Fibroblast of pulmonary artery (primary cell): ENCODE results near the gene CAMK2B.

Experiments used
- DNase-seq: peaks from one replicate; pipeline ENCODE4 v3.0.0-alpha.2; 2010; ENCODE audit warnings: low read depth
- H3K4me3 ChIP-seq: replicated peaks from 2 replicates; pipeline ENCODE4 v1.5.1; 2011; ENCODE audit warnings: low read depth, mild to moderate bottlenecking, control low read depth, low read length, moderate library complexity
- CTCF ChIP-seq: IDR thresholded peaks from 2 replicates; pipeline ENCODE4 v1.5.1; 2011; ENCODE audit warnings: mild to moderate bottlenecking, control low read depth, low read length, inconsistent platforms; ENCODE audit errors: missing control alignments

The CAMK2B gene

DNA sequence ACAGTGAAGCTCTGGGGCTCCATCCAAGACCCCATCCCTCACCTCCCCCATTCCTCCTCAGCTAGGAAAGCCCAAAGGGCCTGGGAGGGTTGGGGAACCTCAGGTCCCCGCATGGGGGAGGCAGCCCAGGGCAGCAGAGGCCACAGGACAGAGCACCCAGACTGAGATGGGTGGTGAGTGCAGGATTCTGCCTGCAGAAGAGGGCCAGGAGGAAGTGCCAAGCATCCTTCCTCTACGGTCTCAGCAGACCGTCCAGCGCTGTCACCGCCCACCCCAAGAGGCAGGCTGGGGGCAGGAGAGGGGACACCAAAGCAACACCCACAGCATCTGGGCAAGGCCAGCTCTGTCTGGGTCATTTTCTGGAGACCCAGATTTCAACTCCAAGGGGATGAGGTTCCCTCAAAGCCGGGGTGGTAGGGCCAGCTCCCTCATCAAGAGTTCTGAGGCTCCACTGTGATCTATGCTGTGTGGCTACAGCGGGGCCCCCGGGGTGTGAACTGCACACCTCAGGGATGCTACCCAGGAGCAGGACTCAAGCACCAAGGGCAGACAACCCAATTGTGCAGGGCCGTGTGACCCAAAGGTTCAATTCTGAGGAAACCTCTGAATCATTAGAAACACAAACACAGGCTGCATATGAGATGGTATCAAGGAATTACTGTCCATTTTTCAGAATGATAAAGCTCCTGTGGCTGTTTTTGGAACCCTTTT, 46.8 kb downstream of the CAMK2B start:
- H3K4me3 ChIP-seq, result no peak overlapping the region
- no peak for DNase-seq
- TF ChIP-seq CTCF, result no peak

DNA sequence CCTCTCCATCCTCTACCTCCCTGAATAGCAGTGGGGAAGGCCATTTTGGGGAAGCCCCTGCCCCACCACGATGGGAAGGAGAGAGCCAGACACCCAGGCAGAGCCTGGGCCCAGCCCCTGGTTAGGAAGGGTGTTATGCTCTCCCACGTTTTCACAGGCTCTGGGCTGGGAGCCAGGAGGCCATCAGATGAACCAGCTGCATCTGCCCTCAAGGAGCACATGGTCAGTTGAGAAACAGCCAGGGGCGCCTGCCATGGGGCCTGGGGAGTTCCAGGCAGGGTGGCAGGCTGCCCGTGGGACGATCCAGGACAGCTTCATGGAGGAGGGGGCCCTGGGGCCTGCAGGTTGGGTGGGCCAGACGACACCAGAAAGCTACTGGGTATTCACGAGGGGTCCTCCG, 47.5 kb downstream of the CAMK2B start:
- peak; percentile 72 for DNase-seq
- H3K4me3 ChIP-seq, result no peak overlapping the region
- TF ChIP-seq CTCF, result no peak

GRCh38 chr7:44277391-44277790, 48.0 kb downstream of the CAMK2B start:
- no peak for TF ChIP-seq CTCF
- no peak overlapping the region for H3K4me3 ChIP-seq
- DNase-seq, result no peak

DNA sequence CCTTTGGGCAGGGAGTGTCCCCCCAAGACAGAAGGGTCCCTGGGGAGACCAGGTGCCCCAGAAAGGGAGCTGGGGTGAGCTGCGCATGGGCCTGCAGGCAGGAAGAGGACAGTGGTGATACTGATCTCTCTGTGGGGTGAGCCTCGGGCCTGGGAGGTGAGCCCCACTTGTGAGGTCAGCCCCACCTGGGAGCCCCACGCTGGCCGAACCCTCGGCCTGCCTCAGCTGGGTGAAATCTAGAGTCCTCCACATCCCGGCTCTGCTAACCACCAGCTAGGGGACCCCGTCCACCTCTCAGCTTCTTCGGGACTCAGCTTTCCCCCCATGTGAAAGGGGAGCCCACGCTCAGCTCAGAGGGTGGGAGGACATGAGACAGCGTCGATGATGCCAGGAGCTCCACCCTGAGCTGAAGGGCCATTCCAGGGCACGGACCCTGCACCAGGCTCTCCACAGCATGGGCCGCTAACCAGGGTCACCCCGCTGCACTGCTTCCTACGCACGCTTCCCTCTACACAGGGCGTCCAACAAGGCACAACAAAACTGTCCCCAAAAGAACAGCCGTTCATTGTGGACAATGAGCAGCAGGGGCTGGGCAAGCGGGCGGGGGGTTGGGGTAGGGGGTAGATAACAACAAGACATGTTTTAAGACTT, 48.7 kb downstream of the CAMK2B start:
- no peak for DNase-seq
- no peak for TF ChIP-seq CTCF
- H3K4me3 ChIP-seq, result no peak overlapping the region

- TF ChIP-seq CTCF, result no peak
- no peak overlapping the region for H3K4me3 ChIP-seq
- no peak for DNase-seq
Measured at GRCh38 chr7:44275957-44276570, 49.3 kb downstream of the CAMK2B start.

GRCh38 chr7:44275146-44275545, 50.2 kb downstream of the CAMK2B start:
- DNase-seq, result no peak
- H3K4me3 ChIP-seq, result no peak overlapping the region
- TF ChIP-seq CTCF, result no peak
